GM21737 (cell line): Measurements from ENCODE around the gene EGLN1.

ENCODE experiments used
- ATAC-seq: cut with Tn5 transposase; IDR thresholded peaks from one replicate; pipeline ENCODE4 v1.9.1; 2021; ENCODE audit warnings: mild to moderate bottlenecking, moderate library complexity; ENCODE audit not compliant: unreplicated experiment

EGLN1 gene

DNA sequence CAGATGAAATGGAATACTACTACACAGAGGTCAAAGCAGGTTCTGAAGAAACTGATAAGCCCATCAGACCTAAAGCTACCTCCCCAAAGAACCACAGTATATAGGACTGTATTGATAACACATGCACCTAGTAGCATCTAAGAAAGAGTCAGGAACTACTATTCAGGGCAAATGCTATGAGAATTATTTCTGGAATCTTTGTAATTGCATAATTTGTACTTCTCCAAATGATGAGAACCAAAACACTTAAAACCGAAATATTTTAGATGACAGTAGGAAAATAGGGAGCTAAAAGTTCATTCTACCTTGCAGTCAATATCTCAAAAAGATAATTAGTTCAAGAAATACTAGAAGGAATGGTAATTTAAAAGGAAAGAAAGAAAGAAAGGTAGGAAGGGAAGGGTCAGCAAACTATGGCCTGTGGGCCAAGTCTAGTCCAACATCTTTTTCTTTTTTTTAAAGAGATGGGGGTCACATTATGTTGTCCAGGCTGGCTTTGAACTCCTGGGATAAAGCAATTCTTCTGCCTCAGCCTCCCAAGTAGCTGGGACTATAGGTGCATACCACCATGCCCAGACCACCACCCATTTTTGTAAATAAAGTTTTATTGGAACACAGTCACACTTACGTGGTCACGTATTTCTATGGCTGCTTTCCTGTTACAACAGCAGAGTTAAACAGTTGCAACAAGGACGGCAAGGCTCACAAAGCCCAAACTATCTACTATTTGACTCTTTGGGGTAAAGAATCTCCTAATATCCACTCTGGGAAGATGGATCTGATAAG lies 24.0 kb downstream of the EGLN1 start:
- ATAC-seq = no peak

DNA sequence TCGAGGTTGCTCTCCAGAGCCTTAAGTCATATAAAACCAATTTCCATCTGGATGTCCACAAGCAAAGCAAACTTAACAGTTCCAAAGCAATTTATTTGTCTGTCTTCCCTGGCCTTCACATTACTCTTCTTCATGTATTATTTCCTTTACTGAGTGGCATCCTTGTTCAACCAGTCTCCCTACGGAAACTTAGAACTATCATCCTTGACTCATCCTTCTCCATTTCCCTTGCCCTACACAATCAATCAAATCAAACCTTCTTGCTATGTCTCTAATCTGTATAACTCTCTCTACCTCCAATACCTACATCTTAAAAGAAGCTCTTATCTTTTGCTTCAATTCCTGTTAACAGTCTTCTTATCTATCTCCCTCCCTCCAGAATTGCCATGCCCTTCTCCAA lies 25.4 kb downstream of the EGLN1 start:
- no peak for ATAC-seq

DNA sequence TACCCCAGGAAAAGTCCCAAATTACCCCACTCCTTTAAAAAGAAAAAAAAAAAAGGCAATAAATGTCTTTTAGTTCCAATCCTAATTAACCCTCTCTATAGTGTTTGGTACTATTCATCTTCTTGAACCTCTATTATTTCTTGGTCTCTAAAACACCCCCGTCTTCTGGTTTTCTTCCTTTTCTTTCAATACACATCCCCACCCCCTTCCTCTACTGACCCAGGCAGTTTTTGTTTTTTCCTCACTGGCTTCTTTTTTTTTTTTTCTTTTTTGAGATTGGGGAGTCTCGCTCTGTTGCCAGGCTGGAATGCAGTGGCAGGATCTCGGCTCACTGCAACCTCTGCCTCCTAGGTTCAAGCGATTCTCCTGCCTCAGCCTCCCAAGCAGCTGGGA lies 26.1 kb downstream of the EGLN1 start:
- no peak for ATAC-seq

DNA sequence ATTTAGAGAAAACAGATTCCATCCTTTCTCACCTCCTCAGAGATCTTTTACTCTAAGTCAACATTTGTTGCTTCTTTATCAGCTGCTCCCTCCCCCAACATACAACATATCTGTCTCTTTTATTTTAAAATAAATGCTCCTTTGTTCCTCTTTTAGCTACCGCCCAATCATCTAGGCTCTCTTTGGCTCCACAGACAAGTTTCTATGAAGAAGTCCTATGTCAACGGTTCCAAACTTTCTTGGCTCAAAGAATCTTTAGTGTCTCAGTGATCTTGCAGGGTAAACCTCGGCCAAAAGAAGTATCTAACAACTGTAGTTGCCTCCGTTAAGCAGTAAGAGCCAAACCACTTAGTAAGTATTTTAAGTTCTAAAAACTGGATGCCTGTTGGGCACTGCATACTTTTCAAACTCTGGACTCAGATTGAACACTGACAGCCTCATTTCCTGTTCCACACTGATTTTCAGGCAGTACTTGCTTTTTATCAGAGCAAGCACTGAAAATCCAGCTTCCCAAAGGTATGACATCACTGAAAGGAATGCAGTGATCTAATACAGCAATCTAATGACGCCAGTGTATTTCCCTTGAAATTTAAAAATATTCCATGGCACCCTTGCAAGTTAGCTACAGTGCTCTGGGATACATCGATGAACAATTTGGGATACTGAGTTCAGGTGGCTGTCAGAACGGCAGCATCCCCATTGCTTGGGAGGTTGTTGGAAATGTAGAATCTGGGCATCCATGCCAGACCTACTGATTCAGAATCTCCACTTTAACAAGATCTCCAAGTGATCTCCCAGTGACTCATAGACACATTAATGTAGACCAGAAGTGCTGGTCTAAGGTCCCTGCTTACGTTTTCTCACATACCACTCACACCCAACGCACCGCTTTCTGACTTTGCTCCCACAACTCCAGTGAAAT lies 26.8 kb downstream of the EGLN1 start:
- ATAC-seq = no peak

DNA sequence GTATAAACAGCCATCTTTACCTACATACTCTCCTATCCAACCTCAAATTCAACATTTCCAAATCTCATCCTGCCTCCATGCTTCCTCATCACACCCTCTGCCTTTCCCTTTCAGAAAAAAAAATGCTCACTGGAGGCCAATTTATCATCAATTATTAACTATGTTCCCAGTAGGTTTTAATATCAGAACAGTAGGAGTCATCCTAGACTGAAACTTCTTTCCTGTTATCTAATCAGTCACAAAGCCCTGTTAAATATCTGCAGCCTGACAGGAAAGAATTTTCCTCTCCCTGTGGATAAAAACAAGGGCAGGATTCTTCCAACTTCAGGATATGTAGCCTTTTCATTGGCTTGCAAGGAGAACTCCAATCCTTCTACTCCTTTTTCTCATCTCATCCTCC lies 28.4 kb downstream of the EGLN1 start:
- no peak for ATAC-seq

DNA sequence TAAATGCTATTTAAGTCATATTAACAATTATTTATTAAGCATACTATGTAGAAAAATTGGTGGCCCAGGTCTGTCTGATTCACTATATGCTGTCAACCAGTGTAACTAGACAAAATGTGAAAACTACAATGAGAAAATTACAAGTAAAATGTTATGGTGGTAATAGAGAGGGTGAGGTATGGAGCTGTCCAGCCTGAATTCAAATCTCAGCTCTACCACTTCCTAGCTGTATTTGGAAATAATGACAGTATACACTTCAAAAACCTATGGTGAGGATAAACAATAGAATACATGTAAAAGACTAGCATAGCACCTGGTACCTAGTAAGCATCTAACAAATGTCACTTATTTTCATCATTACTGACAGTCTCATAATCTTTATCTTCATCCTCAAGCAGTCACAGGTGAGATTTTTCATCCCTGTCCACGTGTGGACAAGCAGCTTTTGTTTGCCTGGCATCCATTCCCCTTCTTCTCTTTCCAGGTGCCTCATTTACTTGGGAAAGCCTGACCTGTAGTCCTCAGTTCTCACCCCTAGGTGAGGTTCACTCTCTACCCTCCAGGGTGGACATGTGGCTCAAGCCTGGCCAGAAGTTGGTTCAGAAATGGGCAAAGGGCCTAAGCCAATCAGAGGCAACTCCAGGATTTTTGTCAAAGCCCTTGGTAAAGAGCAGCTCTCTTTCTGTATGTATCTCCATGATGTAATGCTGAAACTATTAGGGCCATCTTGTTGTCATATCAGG lies 29.5 kb downstream of the EGLN1 start:
- ATAC-seq = no peak

DNA sequence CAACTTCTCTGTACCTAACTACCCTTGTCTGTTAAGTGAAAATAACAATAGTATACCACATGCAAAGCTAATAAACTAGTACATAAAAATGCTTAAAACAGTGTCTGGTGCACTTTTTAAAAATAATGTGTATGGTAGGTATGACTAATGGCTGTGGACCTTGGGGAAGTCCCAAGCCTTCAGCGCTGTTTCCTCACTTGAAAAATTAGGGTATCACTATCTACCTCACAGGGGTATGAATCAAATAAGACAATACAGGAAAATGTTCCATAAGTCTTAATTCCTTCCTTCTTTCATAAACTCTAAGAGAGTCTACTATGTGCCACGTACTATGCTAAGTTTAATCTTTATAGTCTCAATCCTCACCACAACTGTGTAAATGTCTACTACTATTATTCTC lies 32.0 kb downstream of the EGLN1 start:
- no peak for ATAC-seq

DNA sequence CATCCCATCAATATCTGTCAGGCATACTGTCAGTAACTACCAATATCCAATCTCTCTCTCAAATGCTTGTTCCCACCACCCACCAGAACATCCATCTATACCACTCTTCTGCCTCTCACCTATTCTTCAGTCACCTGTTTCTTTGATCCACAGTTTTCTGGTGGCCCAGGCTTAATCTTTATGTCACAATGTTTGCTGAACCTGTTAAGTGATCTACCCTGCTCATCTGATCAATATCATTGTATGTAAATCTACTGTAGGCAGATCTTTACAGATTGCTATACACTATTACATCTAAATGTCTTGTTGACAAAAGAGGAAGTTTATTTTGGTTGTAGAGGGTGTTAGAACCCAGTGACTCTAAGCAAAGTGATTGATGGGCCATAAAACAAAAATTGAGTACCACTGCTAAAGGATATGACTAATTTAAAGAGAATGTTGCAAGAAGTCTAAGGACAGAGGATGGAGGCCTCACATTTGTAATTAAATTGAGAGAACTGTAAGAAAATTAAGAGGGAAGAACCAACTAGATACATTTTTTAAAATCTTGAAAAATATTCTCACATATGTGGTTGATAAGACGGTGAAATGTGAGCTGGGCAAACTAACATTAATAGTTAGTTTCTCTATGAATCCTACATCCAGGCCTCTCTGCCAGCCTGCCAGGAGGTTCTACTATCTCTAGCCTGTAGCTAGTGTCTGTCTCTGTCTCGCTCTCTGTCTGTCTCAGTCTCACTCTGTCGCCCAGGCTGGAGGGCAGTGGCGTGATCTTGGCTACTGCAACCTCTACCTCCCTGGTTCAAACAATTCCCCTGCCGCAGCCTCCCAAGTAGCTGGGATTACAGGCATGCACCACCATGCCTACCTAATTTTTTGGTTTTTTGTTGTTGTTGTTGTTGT lies 34.1 kb downstream of the EGLN1 start:
- ATAC-seq = no peak

DNA sequence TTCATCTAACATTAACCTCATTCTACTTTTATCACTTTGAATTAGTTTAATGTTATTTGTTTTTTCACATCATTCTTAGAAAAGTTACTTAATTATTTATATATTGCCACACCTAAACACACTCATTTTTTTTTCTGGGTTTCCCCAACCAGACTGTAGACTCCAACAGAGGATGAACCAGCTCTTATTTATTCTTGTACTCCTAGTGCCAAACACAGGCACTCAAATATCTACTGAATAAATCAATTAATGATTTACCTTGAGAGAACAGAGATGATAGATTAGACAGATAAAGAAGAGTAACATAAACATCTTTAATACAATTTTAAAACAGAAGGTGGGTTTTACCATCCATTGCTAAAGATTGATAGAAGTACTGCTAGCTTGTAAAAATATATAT lies 35.6 kb downstream of the EGLN1 start:
- no peak for ATAC-seq

DNA sequence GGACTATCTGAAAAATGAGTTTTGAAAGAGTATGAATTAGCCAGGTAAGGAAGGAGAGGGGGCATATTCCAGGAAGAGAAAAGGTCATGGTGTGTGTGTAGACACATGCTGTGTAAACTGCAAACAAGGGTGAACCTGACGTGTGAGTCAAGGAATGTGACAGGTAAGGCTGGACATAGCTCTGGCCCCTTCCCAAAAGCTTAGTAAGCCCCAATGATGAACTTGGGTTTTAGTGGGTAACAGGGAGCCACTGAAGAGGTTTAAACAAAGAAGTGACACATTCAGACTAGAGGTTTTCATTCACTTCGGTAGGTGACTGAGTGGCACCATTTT lies 36.7 kb downstream of the EGLN1 start:
- ATAC-seq = no peak

DNA sequence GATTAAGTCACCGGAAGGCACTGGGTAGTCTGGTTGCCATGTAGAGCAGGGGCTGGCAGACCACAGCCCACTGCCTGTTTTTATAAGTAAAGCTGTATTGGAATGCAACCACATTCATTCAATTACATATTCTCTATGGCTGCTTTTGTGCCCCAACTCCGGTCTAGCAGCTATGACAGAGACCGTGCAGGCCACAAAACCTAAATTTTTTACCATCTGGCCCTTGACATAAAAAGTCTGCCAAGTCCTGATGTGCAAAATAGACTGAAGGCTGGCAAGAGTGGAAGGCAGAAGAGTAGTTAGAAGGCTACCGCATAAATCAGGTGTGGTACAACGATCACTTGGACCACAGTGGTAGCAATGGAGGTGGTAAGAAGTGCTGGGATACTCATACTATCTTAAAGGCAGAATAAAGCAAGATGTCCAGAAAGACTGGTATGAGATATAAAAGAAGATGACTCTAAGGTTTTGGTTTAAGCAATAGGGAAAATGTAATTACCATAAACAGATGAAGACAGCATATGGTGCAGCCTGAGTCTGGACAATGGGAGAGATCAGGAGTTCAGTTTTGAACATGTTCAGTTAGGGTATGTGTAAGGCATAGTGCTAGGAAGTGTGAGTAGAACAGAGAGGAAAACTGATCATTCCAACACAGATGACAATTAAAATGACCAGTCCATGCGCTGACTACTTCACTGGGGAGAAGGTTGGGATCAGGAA lies 37.2 kb downstream of the EGLN1 start:
- ATAC-seq = no peak

DNA sequence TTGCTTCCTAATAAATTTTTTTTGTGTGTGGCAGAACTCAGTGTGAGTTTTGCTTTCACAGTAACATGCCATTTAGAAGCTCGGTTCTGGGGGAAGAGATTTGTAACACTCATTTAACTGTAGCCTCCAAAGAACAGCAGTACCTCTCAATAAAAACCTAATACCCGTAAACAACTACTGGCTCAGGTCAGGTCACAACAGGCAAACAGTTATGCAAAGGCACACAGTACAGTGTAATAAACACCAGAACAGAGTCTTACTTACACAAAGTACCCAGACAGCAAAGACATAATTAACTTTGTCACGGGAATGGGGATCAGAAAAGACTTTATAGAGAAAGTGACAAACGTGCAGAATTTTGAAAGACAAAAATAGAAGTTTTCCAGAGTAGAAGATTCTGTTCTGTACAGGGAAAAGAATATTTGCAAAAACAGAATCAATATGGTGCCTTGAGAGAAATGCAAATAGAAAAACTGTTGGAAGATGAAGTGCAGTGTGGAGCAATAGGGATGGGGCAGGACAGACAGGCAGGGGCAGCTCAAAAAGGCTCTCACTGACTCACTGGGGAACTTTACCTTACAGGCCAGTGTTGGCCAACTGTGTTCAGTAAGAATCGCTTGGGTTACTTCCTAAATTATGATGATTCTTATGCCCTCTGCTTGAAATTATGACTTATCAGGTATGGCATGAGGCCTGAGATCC lies 38.8 kb downstream of the EGLN1 start:
- ATAC-seq = no peak

DNA sequence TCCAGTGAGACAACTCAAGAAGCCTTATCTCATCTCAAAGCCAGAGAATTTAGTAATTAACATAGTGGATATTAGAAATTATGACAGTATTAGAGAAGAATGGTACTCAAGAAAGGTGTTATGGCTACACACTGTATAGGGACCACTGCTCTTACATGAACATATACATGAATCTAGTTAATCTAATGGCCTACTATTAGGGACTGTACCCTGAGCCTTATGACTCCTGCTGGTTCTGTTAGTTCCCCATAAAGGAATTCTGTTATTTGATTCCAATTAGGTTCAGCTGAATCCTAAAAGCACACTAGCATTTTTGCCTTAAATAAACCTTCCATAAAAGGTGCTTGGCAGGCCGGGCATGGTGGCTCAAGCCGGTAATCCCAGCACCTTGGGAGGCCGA lies 39.7 kb downstream of the EGLN1 start:
- no peak for ATAC-seq

DNA sequence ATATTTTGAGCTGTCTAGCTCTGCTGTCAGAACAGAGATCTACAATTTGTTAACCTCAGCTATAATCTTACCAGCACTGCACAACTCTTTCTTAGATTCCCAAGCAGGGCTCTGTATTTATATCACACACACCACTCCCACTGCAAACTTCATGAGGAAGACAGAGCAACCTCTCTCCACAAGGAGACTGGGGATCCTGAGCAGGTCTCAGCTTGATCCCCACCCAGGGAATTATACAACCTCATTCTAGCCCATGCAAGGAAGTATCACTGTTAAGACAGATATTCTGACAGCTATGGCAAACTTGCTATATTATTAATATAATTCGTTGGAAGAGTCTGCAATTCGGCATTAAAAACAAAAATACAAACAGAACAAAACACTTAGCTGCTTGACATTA lies 40.4 kb downstream of the EGLN1 start:
- ATAC-seq = no peak

DNA sequence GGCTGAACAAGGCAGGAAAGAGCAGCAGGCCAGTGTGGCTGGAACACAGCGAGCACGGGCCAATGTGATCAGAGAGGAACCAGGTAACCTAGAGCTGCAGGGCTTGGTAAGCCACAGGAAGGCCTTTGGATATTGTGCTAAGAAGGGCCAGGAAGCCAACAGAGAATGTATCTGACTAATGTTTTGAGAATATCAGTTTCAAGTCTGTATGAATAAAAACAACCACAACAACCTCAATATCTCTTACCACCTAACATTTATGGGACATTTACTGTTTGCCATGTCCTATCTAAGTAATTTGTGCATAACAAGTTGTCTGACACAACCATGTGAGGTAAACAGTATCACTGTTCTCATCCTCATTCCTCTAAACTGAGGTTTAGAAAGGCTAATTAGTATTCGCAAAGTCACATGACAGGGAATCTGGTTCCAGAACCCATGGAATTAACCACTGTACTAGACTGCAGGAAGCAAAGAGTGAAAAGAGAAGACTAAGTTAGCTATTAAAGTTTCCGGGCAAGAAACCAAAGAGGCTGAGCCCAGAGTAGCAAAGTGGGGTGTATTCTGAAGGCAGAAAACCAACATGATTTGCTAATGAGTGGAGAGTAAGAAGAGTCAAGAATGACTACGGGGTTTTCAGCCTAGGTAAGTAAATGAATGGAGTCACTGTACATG lies 45.1 kb downstream of the EGLN1 start:
- ATAC-seq = no peak

DNA sequence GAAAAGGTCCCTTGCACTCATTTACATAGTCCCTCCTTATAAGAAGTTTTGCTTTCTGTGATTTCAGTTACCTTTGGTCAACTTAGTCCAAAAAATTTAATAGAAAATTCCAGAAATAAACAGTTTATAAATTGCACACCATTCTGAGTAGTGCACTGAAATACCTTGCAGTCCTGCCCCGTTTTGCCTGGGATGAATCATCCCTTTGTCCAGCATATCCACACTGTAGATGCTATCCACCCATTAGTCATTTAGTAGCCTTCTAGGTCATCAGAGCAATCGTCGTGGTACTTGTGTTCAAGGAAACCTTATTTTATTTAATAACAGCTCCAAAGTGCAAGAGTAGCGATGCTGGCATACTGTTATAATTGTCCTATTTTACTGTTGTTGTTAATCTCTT lies 46.0 kb downstream of the EGLN1 start:
- ATAC-seq = no peak

DNA sequence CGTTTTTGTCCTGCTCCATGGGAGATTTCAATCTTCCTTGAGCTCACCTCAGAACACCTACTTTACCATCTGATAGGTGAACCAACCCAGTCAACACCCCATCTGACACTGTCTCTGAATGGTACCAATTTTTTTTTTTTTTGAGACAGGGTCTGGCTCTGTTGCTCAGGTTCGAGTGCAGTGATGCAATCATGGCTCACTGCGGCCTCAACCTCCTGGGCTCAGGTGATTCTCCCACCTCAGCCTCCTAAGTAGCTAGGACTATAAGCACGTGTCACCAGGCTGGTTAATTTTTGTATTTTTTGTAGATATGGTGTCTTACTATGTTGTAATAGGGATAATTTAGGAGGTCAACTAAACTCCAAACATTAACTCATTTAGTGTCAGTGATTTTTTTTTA lies 47.7 kb downstream of the EGLN1 start:
- no peak for ATAC-seq

DNA sequence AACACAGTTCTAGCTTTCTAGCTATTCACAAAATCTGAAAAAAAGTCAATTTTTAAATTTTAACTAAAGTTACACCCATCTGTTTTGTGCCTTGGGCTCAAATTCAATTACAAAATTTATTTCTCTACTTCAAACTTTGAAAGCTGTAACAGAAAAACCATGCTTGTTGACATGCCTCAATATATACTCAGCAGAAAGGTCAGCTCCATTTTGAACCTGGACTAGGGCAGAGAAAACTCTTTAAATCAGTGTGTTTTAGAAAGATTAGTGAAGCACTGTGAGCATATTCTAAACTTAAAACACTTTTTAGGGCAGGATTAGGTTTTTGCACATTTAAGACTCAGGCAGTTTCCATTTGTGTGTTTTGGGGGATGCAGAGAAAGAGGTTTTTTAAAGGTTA lies 49.6 kb downstream of the EGLN1 start:
- no peak for ATAC-seq

DNA sequence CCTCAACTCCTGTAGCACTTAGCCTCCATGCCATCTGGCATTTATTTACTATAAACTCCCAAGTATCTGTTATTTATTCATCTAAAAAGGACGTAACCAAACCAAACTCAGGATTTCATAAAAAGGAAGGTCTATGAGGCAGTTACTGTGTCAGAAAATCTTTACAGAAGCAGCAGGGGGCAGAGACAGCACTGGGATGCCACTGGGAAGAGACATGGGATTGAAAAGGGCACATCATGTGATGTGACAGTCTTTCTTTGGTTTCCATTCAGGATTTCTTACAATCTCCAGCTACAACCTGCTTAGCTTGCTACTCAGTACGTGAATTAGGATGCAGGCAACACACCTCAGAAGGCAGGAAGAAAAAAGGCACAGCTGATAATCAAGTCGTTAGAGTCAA lies 52.8 kb downstream of the EGLN1 start:
- no peak for ATAC-seq
